Hematopoietic multipotent progenitor cell treated with erythropoietin and hydrocortisone succinate and interleukin-3 and kit ligand, for 4 days (in vitro differentiated cells): ENCODE results near the gene SALL3.

Experiments used
- DNase-seq: peaks from one replicate; pipeline ENCODE4 v3.0.0-alpha.2; 2015

SALL3 gene

DNA sequence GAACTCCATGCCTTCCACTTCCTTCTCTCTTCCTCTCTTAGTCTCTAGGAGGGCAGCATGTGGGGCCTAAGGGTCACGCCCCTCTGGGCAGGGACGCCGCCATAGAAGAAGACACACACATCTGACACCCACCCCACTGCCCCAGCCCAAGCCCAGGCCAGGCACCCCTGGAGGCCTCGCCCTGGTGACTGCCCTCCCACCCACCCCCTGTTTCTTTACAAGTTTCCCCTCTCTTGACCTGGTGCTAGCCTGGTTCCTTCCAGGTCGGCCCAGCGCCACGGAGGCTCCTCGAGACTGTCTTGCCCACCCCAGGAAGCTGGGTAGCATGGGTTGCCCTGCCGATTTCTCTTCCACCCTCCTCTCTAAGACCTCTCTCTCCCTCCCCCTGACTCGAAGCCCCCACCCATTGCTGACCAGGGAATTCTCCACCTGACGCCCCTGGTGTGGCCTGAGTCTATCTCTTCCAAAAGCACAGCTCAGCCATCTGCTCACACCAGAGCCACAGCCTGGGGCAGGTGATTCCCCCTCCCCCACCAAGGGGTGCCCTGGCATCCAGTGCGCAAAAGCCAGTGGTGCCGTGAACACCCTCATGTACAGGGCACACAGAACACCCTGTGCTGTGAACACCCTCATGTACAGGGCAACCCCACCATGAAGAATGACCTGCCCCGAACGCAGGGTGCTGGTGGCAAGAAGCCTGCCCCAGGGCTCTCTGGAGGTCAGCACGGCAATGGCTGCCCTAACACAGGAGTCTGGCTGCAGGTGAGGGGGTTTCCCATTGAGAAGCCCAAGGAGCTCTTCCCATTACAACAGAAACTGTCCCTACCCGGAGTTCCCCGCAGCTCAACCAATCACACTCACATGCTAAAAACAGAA is 13.5 kb upstream of the SALL3 start:
- DNase-seq, result no peak

GRCh38 chr18:78966793-78967106 is 12.9 kb upstream of the SALL3 start:
- no peak for DNase-seq

- no peak for DNase-seq
These were observed 11.9 kb upstream of the SALL3 start for GRCh38 chr18:78967692-78968091.

- no peak for DNase-seq
These were observed 9.9 kb upstream of the SALL3 start for GRCh38 chr18:78969574-78970315.

DNA sequence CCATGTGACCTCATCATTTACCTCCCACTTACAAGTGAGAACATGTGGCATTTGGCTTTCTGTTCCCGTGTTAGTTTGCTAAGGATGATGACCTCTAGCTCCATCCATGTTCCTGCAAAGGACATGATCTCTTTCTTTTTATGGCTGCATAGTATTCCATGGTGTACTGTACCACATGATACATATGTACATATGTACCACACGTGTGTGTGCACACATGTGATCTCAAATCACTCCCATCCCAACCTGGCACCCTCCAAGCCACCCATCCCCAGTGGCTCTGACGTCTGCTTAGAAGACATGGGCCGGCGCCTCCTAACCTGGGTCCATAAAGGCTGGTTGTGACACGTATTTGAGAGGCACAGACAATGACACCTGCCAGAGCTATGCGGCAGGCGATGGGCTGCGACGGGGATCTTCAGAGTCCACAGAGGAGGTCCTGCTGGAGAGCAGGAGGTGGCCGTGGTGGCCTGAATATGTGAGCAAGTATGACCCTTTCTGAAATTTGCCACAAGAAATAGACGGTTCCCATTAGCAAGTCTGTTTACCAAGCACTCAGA is 8.8 kb upstream of the SALL3 start:
- DNase-seq, result no peak

GRCh38 chr18:78971511-78972245 is 7.9 kb upstream of the SALL3 start:
- no peak for DNase-seq

DNA sequence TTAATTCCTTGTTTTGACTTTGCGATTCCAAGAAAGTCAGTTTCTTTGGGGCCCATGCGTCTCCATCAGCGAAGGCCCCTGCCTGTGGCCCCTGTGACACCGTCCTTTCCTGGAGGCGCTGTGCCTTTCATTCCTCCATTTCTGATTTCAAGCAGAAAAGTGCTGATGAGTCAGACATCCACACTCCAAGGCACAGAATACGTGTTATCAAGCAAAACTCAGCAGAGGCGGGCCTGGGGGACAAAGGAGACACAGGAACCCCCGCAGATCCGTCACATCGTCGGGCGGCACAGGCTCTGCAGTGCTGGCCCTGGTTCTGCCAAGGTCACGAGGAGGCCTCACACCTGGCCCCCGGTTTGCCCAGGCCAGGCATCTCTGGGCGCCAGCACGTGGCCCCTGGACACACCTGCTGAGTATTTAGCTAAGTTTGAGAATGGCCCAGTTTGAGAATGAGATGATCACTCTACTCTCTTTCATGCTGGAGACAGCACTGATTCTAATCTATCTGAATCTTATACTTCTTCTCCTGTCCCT is 7.2 kb upstream of the SALL3 start:
- DNase-seq, result no peak

- no peak for DNase-seq
These were observed 6.7 kb upstream of the SALL3 start for GRCh38 chr18:78972930-78973331.

DNA sequence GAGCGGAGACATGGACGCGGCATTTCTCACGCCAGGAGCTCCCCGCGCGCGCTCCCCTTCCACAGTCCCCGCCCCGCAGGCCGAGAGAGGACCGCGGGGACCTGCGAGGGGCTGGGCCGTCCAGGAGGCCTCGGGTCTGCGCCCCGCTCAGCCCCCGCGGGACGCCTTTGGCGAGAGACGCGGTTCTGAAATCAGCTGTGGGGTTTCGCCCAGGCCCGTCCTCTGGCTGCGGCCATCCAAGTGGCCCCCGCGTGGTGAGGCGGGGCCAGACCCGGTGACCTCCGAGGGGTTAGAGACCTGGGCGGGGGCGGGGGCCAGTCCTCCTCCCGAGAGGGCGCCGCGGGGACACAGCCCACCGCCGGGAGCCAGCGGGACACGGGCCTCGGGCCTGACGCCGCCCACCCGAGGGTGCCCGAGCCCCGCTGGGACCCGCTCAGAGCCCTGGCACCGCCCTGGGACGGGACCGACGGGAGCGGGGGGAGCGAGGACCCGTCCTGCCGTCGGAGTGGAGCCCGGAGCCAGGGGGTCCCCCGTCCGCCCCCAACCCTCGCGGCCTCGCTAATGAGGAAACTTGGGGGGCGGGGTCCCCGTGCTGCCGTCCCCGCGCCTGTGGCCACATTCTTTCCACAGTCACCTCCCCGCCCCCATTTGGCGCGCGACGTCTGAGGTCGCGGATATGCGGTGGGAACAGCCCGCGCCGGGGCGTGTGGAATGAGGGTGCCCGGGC is 6.1 kb upstream of the SALL3 start:
- DNase-seq, result no peak

DNA sequence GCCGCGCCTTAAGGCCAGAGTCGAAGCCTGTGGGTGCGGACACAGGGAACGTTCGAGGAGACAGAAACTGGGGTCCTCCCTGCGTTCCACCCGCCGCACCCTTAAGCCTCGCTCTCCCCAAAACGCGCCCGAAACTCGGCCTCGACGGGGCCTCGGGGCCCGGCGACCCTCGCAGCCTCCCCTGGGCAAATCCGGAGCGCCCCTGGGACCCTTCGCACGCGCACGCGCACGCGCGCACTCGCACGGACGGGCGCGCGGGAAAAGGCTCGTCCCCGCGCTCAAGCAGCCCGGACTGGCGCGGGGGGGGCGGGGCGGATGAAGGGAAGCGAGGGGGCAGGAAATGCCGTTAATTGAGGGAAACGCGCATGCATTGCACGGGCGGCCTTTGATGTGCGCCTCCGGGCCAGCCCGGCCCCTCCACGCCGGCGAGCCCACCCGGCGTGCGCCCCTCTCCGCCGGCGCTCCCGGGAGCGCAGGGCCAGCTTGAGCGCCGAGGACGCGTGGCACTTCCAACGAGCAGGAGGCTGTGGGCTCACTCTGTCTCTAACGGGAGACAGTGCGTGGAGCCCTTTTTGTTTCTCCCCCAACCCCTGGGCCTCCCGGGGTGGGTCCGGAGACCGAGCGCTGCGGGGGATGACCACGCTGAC is 5.4 kb upstream of the SALL3 start:
- DNase-seq, result no peak

DNA sequence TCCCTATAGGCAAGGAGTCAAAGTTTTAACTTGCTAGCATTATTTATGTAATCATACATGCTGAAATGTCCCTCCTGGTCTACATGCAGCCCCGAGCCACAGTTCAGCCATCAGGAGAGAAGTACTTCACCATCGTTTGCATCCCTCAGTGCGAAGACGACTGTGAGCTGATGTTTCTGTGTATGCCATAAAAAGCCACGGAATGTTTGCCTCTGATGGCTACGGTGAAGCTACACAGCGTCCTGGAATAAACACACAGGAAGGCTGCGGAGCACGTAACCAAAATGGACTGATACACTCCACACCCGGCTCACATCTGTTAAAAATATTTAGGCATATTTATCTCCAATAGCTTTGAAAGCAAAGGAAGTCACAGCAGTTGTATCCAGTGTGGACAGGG is 4.3 kb upstream of the SALL3 start:
- no peak for DNase-seq

GRCh38 chr18:78975699-78976335 is 3.8 kb upstream of the SALL3 start:
- no peak for DNase-seq

DNA sequence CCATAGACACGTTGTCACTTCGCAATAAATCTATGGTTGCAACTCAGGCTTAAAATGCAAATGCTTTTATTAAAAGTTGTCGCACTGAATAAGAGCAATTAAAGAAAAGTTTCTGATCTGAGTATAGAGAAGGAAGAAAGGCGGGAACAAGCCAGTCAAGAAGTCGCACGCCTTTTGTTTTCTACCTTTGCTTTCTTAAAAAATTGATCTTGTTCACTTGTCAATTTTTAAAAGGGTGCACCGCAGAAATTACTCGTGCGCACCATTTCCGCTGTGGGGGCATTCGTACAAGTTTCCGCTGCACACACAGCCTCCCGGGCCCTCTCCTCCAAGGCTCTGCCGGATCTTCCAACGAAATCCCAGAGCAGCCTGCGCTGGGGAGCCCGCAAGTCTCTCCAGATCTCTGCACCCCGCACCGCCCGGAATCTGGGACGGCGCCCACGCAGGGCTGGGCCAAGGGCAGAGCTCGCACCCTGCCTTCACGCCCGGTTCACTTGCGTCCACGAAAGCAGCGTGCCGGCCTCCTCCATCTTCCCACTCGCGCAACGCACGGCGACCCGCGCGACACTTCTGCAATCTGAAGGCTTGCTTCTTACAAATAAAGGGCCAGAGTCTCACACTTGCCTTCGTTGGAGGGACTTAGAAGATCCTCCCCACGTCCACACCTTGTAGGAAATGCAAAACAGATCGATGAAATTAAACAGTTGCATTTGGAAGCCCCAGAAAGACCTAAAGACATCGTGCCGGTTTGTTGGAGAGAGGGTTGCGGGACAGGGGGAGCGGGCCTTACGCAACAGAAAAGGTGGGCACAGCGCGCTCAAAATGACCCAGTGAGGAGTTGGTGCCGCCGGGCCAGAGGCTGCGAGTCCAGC is 2.6 kb upstream of the SALL3 start:
- DNase-seq, result no peak

- DNase-seq, result no peak
These were observed 1.8 kb upstream of the SALL3 start for GRCh38 chr18:78977637-78978348.

GRCh38 chr18:78978349-78979055 is 1.1 kb upstream of the SALL3 start:
- DNase-seq, result no peak

GRCh38 chr18:78979056-78979729 is 425 bp upstream of the SALL3 start:
- no peak for DNase-seq

GRCh38 chr18:78980279-78980771 is 707 bp downstream of the SALL3 start:
- DNase-seq, result no peak

DNA sequence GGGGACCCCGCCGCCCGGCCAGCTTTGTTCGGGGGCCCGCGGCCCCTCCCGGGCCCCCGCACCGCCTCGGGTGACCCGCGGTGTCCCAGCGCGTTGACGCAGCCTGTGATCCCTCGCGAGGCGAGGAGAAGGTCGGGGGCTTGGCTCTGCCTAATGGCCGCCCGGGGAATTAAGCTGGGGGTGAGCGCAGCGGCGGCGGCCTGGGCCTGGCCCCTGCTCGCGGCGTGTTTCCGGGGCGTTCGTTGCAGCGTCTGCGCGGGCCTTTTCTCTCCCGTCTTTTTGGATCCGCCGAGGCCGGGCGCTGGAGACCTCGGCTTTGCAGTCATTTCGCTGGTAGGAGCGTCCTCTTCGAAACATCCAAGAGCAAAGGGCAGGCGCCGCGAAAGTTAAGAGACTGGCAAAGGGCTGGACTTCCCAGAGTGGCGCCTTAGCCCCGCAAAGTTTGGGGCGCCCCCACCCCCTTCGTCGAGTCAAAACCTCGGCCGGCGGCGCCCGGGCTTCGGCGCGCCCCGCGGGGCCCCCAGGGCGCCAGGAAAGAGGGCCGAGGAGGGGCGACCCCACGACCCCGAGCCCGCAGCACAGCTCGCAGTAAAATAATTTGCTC is 1.3 kb downstream of the SALL3 start:
- no peak for DNase-seq
